Measurements from ENCODE around the gene COL5A1. TPM values are rescaled to one million over a fixed set of nuclear protein-coding genes. Genes with fewer than 3 reads are reported as not detected.

The COL5A1 gene
- total RNA-seq, 1 experiment from 2014 or later, result 9.5 TPM

DNA sequence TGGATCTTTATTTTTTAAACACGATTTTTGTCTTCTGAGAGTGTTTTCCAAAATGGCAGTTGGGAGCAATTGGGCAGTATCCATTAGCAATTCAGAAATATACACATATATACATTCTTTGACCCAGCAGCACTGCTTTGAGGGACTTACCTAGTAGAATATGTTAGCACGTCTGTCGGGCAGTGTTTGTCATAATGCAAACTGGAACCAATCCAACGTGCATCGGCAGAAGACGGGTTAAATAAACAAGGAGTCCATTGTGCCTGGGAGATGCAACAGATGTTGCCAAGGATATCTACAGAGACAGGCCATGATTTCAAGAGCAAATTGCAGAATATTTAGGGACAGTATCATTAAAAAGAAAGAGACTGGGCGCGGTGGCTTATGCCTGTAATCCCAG, 107.0 kb downstream of the COL5A1 start:
- Histone ChIP-seq H2BK15ac (ENCODE audit: low read depth, low read length) (no peak overlapping the region), H2BK12ac (ENCODE audit: insufficient read length, low read depth, low read length) (no peak overlapping the region), H3K23ac (ENCODE audit: insufficient read length, low read depth, low read length) (no peak overlapping the region), H3T11ph (ENCODE audit: low read length) (no peak overlapping the region), H2AFZ (ENCODE audit: low read length) (no peak overlapping the region), H3K4me2 (ENCODE audit: insufficient read depth, insufficient read length, low read length) (no peak overlapping the region), H2BK20ac (ENCODE audit: low read depth, low read length, poor library complexity, severe bottlenecking) (no peak overlapping the region), H2BK5ac (ENCODE audit: insufficient read length, low read length) (no peak overlapping the region), H3K9ac (ENCODE audit: extremely low read depth, insufficient read length, low read length) (no peak overlapping the region), H2AK5ac (ENCODE audit: insufficient read length, low read length) (no peak overlapping the region), H3K4me1 (ENCODE audit: insufficient read depth, low read length) (no peaks in the 10 kb centered on the region), H4K8ac (replicated peaks; ENCODE audit: insufficient read length, low read depth, low read length) (no peak overlapping the region), H3K27me3 (ENCODE audit: insufficient read depth, low read length) (no peaks in the 10 kb centered on the region), H4K91ac (ENCODE audit: insufficient read length, low read depth, low read length) (no peak overlapping the region), H3K79me1 (ENCODE audit: insufficient read depth, low read depth, low read length, poor library complexity, severe bottlenecking) (no peaks in the 10 kb centered on the region), H3K79me2 (ENCODE audit: insufficient read depth, low read length) (no peaks in the 10 kb centered on the region), H4K5ac (ENCODE audit: insufficient read length, low read depth, low read length) (no peak overlapping the region), H3K27ac (ENCODE audit: insufficient read length, low read depth, low read length) (no peak overlapping the region), H3K14ac (ENCODE audit: insufficient read depth, low read length) (no peak overlapping the region), H3K23me2 (ENCODE audit: insufficient read length, low read depth, low read length, poor library complexity, severe bottlenecking) (no peaks in the 10 kb centered on the region), H3K18ac (ENCODE audit: insufficient read length, low read depth, low read length) (no peak overlapping the region), H4K20me1 (ENCODE audit: control insufficient read depth, insufficient read depth, insufficient read length) (no peaks in the 10 kb centered on the region), H2BK120ac (ENCODE audit: low read depth, low read length, poor library complexity, severe bottlenecking) (no peak overlapping the region), H3K9me3 (ENCODE audit: control insufficient read depth, low read depth, low read length) (peaks cover 11% of the 10 kb centered on the region), H3K56ac (ENCODE audit: insufficient read length, low read depth, low read length) (no peak overlapping the region), H3K4ac (ENCODE audit: low read depth, low read length) (no peak overlapping the region)
- no peak for DNase-seq
- H3K27me3 Mint-ChIP-seq (ENCODE audit: low read depth), result no peaks in the 10 kb centered on the region
- TF ChIP-seq, protein P1, sequence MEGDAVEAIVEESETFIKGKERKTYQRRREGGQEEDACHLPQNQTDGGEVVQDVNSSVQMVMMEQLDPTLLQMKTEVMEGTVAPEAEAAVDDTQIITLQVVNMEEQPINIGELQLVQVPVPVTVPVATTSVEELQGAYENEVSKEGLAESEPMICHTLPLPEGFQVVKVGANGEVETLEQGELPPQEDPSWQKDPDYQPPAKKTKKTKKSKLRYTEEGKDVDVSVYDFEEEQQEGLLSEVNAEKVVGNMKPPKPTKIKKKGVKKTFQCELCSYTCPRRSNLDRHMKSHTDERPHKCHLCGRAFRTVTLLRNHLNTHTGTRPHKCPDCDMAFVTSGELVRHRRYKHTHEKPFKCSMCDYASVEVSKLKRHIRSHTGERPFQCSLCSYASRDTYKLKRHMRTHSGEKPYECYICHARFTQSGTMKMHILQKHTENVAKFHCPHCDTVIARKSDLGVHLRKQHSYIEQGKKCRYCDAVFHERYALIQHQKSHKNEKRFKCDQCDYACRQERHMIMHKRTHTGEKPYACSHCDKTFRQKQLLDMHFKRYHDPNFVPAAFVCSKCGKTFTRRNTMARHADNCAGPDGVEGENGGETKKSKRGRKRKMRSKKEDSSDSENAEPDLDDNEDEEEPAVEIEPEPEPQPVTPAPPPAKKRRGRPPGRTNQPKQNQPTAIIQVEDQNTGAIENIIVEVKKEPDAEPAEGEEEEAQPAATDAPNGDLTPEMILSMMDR (conservative IDR thresholded peaks at IDR 0.05), result no peak
- H3K36me3 Mint-ChIP-seq (ENCODE audit: insufficient read depth in 1 of 3, low read depth in 3 of 3), result peaks cover 14 to 24% (median 14%) of the 10 kb centered on the region in 3 experiments
- H3K4me1 Mint-ChIP-seq, result no peaks in the 10 kb centered on the region
- WGBS (ENCODE audit: extremely low coverage, insufficient read length, low lambda C conversion rate), result no CpG with 5 or more reads among the region's 8 CpGs
- H3K4me3 Mint-ChIP-seq, result no peak overlapping the region
- no peak overlapping the region for H3K27ac Mint-ChIP-seq
- peaks cover 16 to 21% of the 10 kb centered on the region in 2 experiments for H3K9me3 Mint-ChIP-seq
